ENCODE results near the gene PALMD. TPM values are rescaled to one million over a fixed set of nuclear protein-coding genes. Genes with fewer than 3 reads are reported as not detected.

The PALMD gene
- total RNA-seq, 1 experiment from 2014 or later = 0.05 TPM

DNA sequence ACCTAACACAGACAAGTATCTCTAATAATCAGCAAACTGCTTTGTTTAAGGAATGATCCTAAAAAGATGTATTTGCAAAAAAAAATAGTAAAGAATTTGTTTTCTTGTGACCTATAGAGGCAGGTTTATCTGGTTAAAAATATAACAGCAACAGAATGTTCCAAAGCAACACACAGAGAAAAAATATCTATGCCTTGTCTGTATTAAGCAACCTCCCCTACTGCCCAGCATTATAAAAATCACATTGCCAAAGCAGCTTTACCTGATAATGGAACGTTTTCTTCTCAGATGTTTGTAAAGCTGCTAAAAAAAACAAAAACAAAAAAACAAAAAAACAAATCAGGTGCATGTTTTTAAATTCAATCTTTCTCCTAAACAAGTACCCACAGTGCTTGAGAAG lies 24.7 kb downstream of the PALMD start:
- Histone ChIP-seq H3K36me3 (ENCODE audit: control insufficient read depth, insufficient read depth, low read length) (no peaks in the 10 kb centered on the region), H3K9me3 (ENCODE audit: control insufficient read depth, insufficient read depth, low read depth, low read length) (no peaks in the 10 kb centered on the region), H3K4me3 (ENCODE audit: low read depth in 2 of 2, low read length in 2 of 2) (no peak overlapping the region), H3K4me1 (ENCODE audit: control insufficient read depth, insufficient read depth, low read length) (no peaks in the 10 kb centered on the region), H3K27ac (ENCODE audit: low read length) (no peak overlapping the region), H3K27me3 (ENCODE audit: control insufficient read depth, insufficient read depth, low read length) (no peaks in the 10 kb centered on the region)
- BruUV-seq (replicated peaks) = no TSS peak
- CTCF ChIA-PET = no interaction called here
- DNase-seq (ENCODE audit: low read depth, low spot score) (no peak), ATAC-seq (no peak)
- intact Hi-C loops (cut with micrococcal nuclease; ENCODE audit: unreplicated experiment) = no loop called here
- TF ChIP-seq POLR2AphosphoS5 (IDR thresholded peaks at IDR 0.05; ENCODE audit: low read depth, low read length) (no peak), SIN3A (IDR thresholded peaks at IDR 0.05; ENCODE audit: borderline replicate concordance, insufficient read depth, low read depth, low read length) (no peak), TCF7L2 (IDR thresholded peaks at IDR 0.05; ENCODE audit: low read depth, low read length) (no peak), CTCF (IDR thresholded peaks at IDR 0.05) (no peak)
- TF ChIP-seq, protein P1, sequence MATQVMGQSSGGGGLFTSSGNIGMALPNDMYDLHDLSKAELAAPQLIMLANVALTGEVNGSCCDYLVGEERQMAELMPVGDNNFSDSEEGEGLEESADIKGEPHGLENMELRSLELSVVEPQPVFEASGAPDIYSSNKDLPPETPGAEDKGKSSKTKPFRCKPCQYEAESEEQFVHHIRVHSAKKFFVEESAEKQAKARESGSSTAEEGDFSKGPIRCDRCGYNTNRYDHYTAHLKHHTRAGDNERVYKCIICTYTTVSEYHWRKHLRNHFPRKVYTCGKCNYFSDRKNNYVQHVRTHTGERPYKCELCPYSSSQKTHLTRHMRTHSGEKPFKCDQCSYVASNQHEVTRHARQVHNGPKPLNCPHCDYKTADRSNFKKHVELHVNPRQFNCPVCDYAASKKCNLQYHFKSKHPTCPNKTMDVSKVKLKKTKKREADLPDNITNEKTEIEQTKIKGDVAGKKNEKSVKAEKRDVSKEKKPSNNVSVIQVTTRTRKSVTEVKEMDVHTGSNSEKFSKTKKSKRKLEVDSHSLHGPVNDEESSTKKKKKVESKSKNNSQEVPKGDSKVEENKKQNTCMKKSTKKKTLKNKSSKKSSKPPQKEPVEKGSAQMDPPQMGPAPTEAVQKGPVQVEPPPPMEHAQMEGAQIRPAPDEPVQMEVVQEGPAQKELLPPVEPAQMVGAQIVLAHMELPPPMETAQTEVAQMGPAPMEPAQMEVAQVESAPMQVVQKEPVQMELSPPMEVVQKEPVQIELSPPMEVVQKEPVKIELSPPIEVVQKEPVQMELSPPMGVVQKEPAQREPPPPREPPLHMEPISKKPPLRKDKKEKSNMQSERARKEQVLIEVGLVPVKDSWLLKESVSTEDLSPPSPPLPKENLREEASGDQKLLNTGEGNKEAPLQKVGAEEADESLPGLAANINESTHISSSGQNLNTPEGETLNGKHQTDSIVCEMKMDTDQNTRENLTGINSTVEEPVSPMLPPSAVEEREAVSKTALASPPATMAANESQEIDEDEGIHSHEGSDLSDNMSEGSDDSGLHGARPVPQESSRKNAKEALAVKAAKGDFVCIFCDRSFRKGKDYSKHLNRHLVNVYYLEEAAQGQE (IDR thresholded peaks at IDR 0.05; ENCODE audit: insufficient read depth in 1 of 2, low read depth in 2 of 2, low read length in 1 of 2) = no peak
- POLR2A ChIA-PET = no interaction called here
- in situ Hi-C loops (cut with HindIII; ENCODE audit: low pct_unique_long_range_greater_than_20kb, low sequenced_read_pairs) = no loop called here

DNA sequence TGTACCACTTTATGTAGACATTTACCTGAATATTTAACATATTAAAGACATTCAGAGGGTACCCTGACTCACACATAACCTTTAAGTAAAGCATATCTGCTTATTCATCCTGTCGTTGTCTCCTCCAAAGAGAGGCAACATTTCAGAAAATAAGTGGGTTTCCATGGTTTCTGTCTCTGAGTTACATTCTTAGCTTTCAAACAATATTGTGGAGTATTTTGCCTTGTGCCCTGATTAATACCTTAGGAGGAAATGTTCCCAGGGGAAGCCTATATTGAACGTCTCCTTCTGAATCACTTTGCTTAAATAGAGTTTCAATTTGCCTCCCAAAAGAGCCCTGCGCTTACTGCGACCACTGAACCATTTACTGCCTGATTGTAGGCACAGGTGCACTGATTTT lies 26.1 kb downstream of the PALMD start:
- Histone ChIP-seq H3K27ac (ENCODE audit: low read length) (no peak overlapping the region), H3K27me3 (ENCODE audit: control insufficient read depth, insufficient read depth, low read length) (no peaks in the 10 kb centered on the region), H3K4me1 (ENCODE audit: control insufficient read depth, insufficient read depth, low read length) (no peaks in the 10 kb centered on the region), H3K4me3 (ENCODE audit: low read depth in 2 of 2, low read length in 2 of 2) (no peak overlapping the region), H3K36me3 (ENCODE audit: control insufficient read depth, insufficient read depth, low read length) (no peaks in the 10 kb centered on the region), H3K9me3 (ENCODE audit: control insufficient read depth, insufficient read depth, low read depth, low read length) (no peaks in the 10 kb centered on the region)
- ChIA-PET POLR2A (no interaction called here), CTCF (no interaction called here)
- no peak for ATAC-seq
- in situ Hi-C loops (cut with HindIII; ENCODE audit: low pct_unique_long_range_greater_than_20kb, low sequenced_read_pairs) (no loop called here), intact Hi-C loops (cut with micrococcal nuclease; ENCODE audit: unreplicated experiment) (no loop called here)
- DNase-seq (ENCODE audit: low read depth, low spot score) = no peak
- TF ChIP-seq SIN3A (IDR thresholded peaks at IDR 0.05; ENCODE audit: borderline replicate concordance, insufficient read depth, low read depth, low read length) (no peak), TCF7L2 (IDR thresholded peaks at IDR 0.05; ENCODE audit: low read depth, low read length) (no peak)
- no TSS peak for BruUV-seq (replicated peaks)

- CTCF ChIA-PET = no interaction called here
- Histone ChIP-seq H3K27me3 (ENCODE audit: control insufficient read depth, insufficient read depth, low read length) (no peaks in the 10 kb centered on the region), H3K27ac (ENCODE audit: low read length) (no peak overlapping the region), H3K36me3 (ENCODE audit: control insufficient read depth, insufficient read depth, low read length) (no peaks in the 10 kb centered on the region), H3K9me3 (ENCODE audit: control insufficient read depth, insufficient read depth, low read depth, low read length) (no peaks in the 10 kb centered on the region), H3K4me1 (ENCODE audit: control insufficient read depth, insufficient read depth, low read length) (no peaks in the 10 kb centered on the region), H3K4me3 (ENCODE audit: low read depth in 2 of 2, low read length in 2 of 2) (no peak overlapping the region)
- intact Hi-C loops (cut with micrococcal nuclease; ENCODE audit: unreplicated experiment) (no loop called here), in situ Hi-C loops (cut with HindIII; ENCODE audit: low pct_unique_long_range_greater_than_20kb, low sequenced_read_pairs) (no loop called here)
- ATAC-seq = no peak
- POLR2A ChIA-PET = interaction anchor here (0.6 kb wide), 1 partner anchor 27 kb away, joined by 7 read pairs; the partner anchor contains the start of gene PALMD
- TF ChIP-seq TCF7L2 (IDR thresholded peaks at IDR 0.05; ENCODE audit: low read depth, low read length) (no peak), CTCF (IDR thresholded peaks at IDR 0.05) (no peak), SIN3A (IDR thresholded peaks at IDR 0.05; ENCODE audit: borderline replicate concordance, insufficient read depth, low read depth, low read length) (no peak)
- DNase-seq (ENCODE audit: low read depth, low spot score) = no peak
- BruUV-seq (replicated peaks) = no TSS peak
Observed at GRCh38 chr1:99672530-99673213, 26.8 kb downstream of the PALMD start.

Measured in Panc1 (cell line).